ENCODE results near the gene EEF1AKMT3.

EEF1AKMT3 gene

GRCh38 chr12:57739914-57740538 lies 32.4 kb upstream of the EEF1AKMT3 start:
- DNase-seq (ENCODE audit: low read depth) = no peak
- no peak overlapping the region for H3K4me3 ChIP-seq (ENCODE audit: low read depth, low read length)
- TF ChIP-seq, protein P1, sequence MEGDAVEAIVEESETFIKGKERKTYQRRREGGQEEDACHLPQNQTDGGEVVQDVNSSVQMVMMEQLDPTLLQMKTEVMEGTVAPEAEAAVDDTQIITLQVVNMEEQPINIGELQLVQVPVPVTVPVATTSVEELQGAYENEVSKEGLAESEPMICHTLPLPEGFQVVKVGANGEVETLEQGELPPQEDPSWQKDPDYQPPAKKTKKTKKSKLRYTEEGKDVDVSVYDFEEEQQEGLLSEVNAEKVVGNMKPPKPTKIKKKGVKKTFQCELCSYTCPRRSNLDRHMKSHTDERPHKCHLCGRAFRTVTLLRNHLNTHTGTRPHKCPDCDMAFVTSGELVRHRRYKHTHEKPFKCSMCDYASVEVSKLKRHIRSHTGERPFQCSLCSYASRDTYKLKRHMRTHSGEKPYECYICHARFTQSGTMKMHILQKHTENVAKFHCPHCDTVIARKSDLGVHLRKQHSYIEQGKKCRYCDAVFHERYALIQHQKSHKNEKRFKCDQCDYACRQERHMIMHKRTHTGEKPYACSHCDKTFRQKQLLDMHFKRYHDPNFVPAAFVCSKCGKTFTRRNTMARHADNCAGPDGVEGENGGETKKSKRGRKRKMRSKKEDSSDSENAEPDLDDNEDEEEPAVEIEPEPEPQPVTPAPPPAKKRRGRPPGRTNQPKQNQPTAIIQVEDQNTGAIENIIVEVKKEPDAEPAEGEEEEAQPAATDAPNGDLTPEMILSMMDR (IDR thresholded peaks at IDR 0.05; ENCODE audit: low read depth, low read length, missing control alignments) = no peak
- in situ Hi-C loops (cut with HindIII; ENCODE audit: low sequenced_read_pairs) = no loop called here

GRCh38 chr12:57740656-57741412 lies 31.6 kb upstream of the EEF1AKMT3 start:
- TF ChIP-seq, protein P1 (IDR thresholded peaks at IDR 0.05; ENCODE audit: low read depth, low read length, missing control alignments) = no peak
- in situ Hi-C loops (cut with HindIII; ENCODE audit: low sequenced_read_pairs) = no loop called here
- H3K4me3 ChIP-seq (ENCODE audit: low read depth, low read length) = no peak overlapping the region
- DNase-seq (ENCODE audit: low read depth) = no peak

- DNase-seq (ENCODE audit: low read depth) = no peak
- TF ChIP-seq, protein P1 (IDR thresholded peaks at IDR 0.05; ENCODE audit: low read depth, low read length, missing control alignments) = no peak
- in situ Hi-C loops (cut with HindIII; ENCODE audit: low sequenced_read_pairs) = no loop called here
- no peak overlapping the region for H3K4me3 ChIP-seq (ENCODE audit: low read depth, low read length)
These were observed 31.0 kb upstream of the EEF1AKMT3 start for GRCh38 chr12:57741413-57741789.

GRCh38 chr12:57741844-57742738 lies 30.3 kb upstream of the EEF1AKMT3 start:
- in situ Hi-C loops (cut with HindIII; ENCODE audit: low sequenced_read_pairs) = no loop called here
- no peak overlapping the region for H3K4me3 ChIP-seq (ENCODE audit: low read depth, low read length)
- no peak for DNase-seq (ENCODE audit: low read depth)
- TF ChIP-seq, protein P1 (IDR thresholded peaks at IDR 0.05; ENCODE audit: low read depth, low read length, missing control alignments) = no peak

GRCh38 chr12:57743769-57744168 lies 28.6 kb upstream of the EEF1AKMT3 start:
- no peak overlapping the region for H3K4me3 ChIP-seq (ENCODE audit: low read depth, low read length)
- in situ Hi-C loops (cut with HindIII; ENCODE audit: low sequenced_read_pairs) = no loop called here
- DNase-seq (ENCODE audit: low read depth) = no peak
- TF ChIP-seq, protein P1 (IDR thresholded peaks at IDR 0.05; ENCODE audit: low read depth, low read length, missing control alignments) = no peak

- DNase-seq (ENCODE audit: low read depth) = no peak
- in situ Hi-C loops (cut with HindIII; ENCODE audit: low sequenced_read_pairs) = no loop called here
- TF ChIP-seq, protein P1 (IDR thresholded peaks at IDR 0.05; ENCODE audit: low read depth, low read length, missing control alignments) = no peak
- H3K4me3 ChIP-seq (ENCODE audit: low read depth, low read length) = peak overlapping the region; percentile 96
These were observed 28.1 kb upstream of the EEF1AKMT3 start for GRCh38 chr12:57744194-57744776.
